NCI-H69 (cell line): ENCODE measurements around the gene LGR4.
"Not testable (repeated sequence)": the region's sequence is repeated elsewhere in the genome, so short reads cannot be mapped to it uniquely, and the experiment has no call there.

Experiments
- DNase-seq: peaks from one replicate; lab custom pipeline; 2025; lab: John Stamatoyannopoulos, UW

Gene LGR4

GRCh38 chr11:27472398-27473016 lies at the start of gene LGR4:
LGR4 (minus strand) TSS chr11:27472790; CDS start chr11:27472302, 488 bp downstream.
- DNase-seq = peak; percentile 100

GRCh38 chr11:27520226-27520625 lies 47.6 kb upstream of the LGR4 start:
- DNase-seq = no peak

- DNase-seq = no peak
These were observed 45.9 kb upstream of the LGR4 start for GRCh38 chr11:27518518-27518917.

GRCh38 chr11:27517490-27517889 lies 44.9 kb upstream of the LGR4 start:
- not testable (repeated sequence) for DNase-seq

- no peak for DNase-seq
These were observed 42.0 kb upstream of the LGR4 start for GRCh38 chr11:27514558-27514957.

GRCh38 chr11:27514076-27514475 lies 41.5 kb upstream of the LGR4 start:
- DNase-seq = no peak

- no peak for DNase-seq
These were observed 40.8 kb upstream of the LGR4 start for GRCh38 chr11:27513389-27513788.

GRCh38 chr11:27512238-27512637 lies 39.6 kb upstream of the LGR4 start:
- DNase-seq = no peak

- DNase-seq = no peak
These were observed 37.3 kb upstream of the LGR4 start for GRCh38 chr11:27509908-27510307.

- DNase-seq = no peak
These were observed 35.1 kb upstream of the LGR4 start for GRCh38 chr11:27507557-27508322.

- DNase-seq = peak; percentile 98
These were observed 33.9 kb upstream of the LGR4 start, which contains the start of gene LIN7C for GRCh38 chr11:27506200-27507182. LIN7C (minus strand) TSS chr11:27506769; CDS start chr11:27506752, 17 bp downstream.

- no peak for DNase-seq
These were observed 33.2 kb upstream of the LGR4 start for GRCh38 chr11:27505781-27506180.

GRCh38 chr11:27504205-27504604 lies 31.6 kb upstream of the LGR4 start:
- DNase-seq = no peak

- no peak for DNase-seq
These were observed 28.5 kb upstream of the LGR4 start for GRCh38 chr11:27501100-27501499.

- no peak for DNase-seq
These were observed 25.3 kb upstream of the LGR4 start for GRCh38 chr11:27497911-27498310.

GRCh38 chr11:27497284-27497866 lies 24.8 kb upstream of the LGR4 start:
- DNase-seq = peak; percentile 67

- DNase-seq = no peak
These were observed 23.9 kb upstream of the LGR4 start for GRCh38 chr11:27496461-27496860.

- DNase-seq = no peak
These were observed 23.2 kb upstream of the LGR4 start for GRCh38 chr11:27495710-27496300.

GRCh38 chr11:27489092-27489491 lies 16.5 kb upstream of the LGR4 start:
- DNase-seq = no peak

GRCh38 chr11:27487706-27488105 lies 15.1 kb upstream of the LGR4 start:
- peak; percentile 22 for DNase-seq
